Gastroesophageal sphincter (tissue), 4 donors: ENCODE data around the gene PDE10A. TPM values are rescaled to one million over a fixed set of nuclear protein-coding genes. Genes with fewer than 3 reads are reported as not detected.

ENCODE experiments used
- ATAC-seq: fragments of 150-250 bp; one replicate; pipeline ENCODE4 v1.9.1; 2016; ENCODE audit warnings: mild to moderate bottlenecking, moderate library complexity
- H3K27ac ChIP-seq, 4 donors: fragments of 200-600 bp; sonication (generic) in 3 of 4; 1 replicate in 3 of 4; 2 replicates in 1 of 4; pipeline ENCODE4 v1.5.1; 2016 to 2019
- H3K27me3 ChIP-seq: fragments of 200-600 bp; sonication (generic); one replicate; pipeline ENCODE4 v1.5.1; 2019
- H3K36me3 ChIP-seq, 2 donors: fragments of 200-600 bp; sonication (generic); one replicate each; pipeline ENCODE4 v1.5.1; 2019; ENCODE audit warnings: control low read depth in 1 of 2
- H3K4me1 ChIP-seq, 3 donors: fragments of 200-600 bp; sonication (generic); 1 replicate in 2 of 3; 2 replicates in 1 of 3; pipeline ENCODE4 v1.5.1; 2016 to 2019; ENCODE audit warnings: control low read depth in 2 of 3
- H3K4me3 ChIP-seq, 2 donors: fragments of 200-600 bp; sonication (generic); one replicate each; pipeline ENCODE4 v1.5.1; 2019; ENCODE audit warnings: mild to moderate bottlenecking in 1 of 2, moderate library complexity in 1 of 2
- H3K9me3 ChIP-seq, 3 donors: fragments of 200-600 bp; sonication (generic); one replicate each; pipeline ENCODE4 v1.5.1; 2017 to 2019; ENCODE audit warnings: control low read depth in 2 of 3
- CTCF ChIP-seq, 4 experiments: fragments of 200-600 bp in 2 of 4; fragments of 450-650 bp in 2 of 4; sonication (generic) in 1 of 4; IDR thresholded peaks; one replicate each; pipeline ENCODE4 v1.5.1; 2017 to 2019; ENCODE audit warnings: antibody characterized with exemption in 4 of 4, mild to moderate bottlenecking in 2 of 4, moderate library complexity in 2 of 4
- EP300 ChIP-seq: sonication (generic); formaldehyde crosslinking; IDR thresholded peaks from one replicate; pipeline ENCODE4 v1.6.1; 2017; ENCODE audit warnings: antibody characterized with exemption, mild to moderate bottlenecking
- POLR2A ChIP-seq, 2 donors: fragments of 450-650 bp; IDR thresholded peaks; one replicate each; pipeline ENCODE4 v1.6.1; 2017; ENCODE audit warnings: antibody characterized with exemption in 2 of 2, mild to moderate bottlenecking in 2 of 2, moderate library complexity in 1 of 2
- POLR2AphosphoS5 ChIP-seq: sonication (generic); formaldehyde crosslinking; IDR thresholded peaks from one replicate; pipeline ENCODE4 v1.6.1; 2017; ENCODE audit warnings: antibody characterized with exemption
- WGBS, 2 donors: methylation state at CpG; one replicate each; pipeline ENCODE4 v1.1.5; 2018; ENCODE audit warnings: low coverage in 1 of 2; 5-methylcytosine and 5-hydroxymethylcytosine counted together
- total RNA-seq, 4 donors: library from RNA; depleted of rRNA; stranded (reverse); fragments of >200 nt; gene quantifications; one replicate each; pipeline ENCODE4 v1.1.0, GENCODE V29; 2016

PDE10A gene
- total RNA-seq, 4 donors from 2014 or later: 2.5 to 12.1 (median 4.0) TPM

GRCh38 chr6:165439928-165440554, 223.0 kb downstream of the PDE10A start:
- Histone ChIP-seq H3K4me3 (no peak overlapping the region), H3K27ac (no peak overlapping the region), H3K36me3 (no peaks in the 10 kb centered on the region), H3K9me3 (no peaks in the 10 kb centered on the region), H3K4me1 (no peaks in the 10 kb centered on the region), H3K27me3 (no peaks in the 10 kb centered on the region)
- no peak for ATAC-seq
- no peak for TF ChIP-seq POLR2AphosphoS5
- TF ChIP-seq CTCF (IDR thresholded peaks at IDR 0.05): peak; percentile 8 to 46 (median 28)
- WGBS, 2 donors: 44 to 48% methylated on average over 4 of the region's 4 CpGs

GRCh38 chr6:165426892-165427291, 236.1 kb downstream of the PDE10A start:
- H3K36me3 ChIP-seq: no peaks in the 10 kb centered on the region
- 85 to 100% methylated on average over 2 of the region's 2 CpGs for WGBS, 2 donors
- H3K4me3 ChIP-seq: no peak overlapping the region
- ATAC-seq: no peak
- no peaks in the 10 kb centered on the region for H3K4me1 ChIP-seq
- H3K9me3 ChIP-seq: no peaks in the 10 kb centered on the region
- H3K27me3 ChIP-seq: no peaks in the 10 kb centered on the region
- TF ChIP-seq CTCF (IDR thresholded peaks at IDR 0.05): no peak
- no peak for TF ChIP-seq EP300
- TF ChIP-seq POLR2AphosphoS5: no peak
- H3K27ac ChIP-seq: no peak overlapping the region

GRCh38 chr6:165422192-165422591, 240.8 kb downstream of the PDE10A start:
- no peak for TF ChIP-seq POLR2A (IDR thresholded peaks at IDR 0.05)
- no peak for TF ChIP-seq CTCF (IDR thresholded peaks at IDR 0.05)
- TF ChIP-seq POLR2AphosphoS5: no peak
- TF ChIP-seq EP300: no peak
- Histone ChIP-seq H3K4me1 (no peaks in the 10 kb centered on the region), H3K9me3 (no peaks in the 10 kb centered on the region), H3K4me3 (no peak overlapping the region), H3K27ac (no peak overlapping the region), H3K27me3 (no peaks in the 10 kb centered on the region), H3K36me3 (no peaks in the 10 kb centered on the region)
- no peak for ATAC-seq
- 85 to 96% methylated on average over 11 of the region's 11 CpGs for WGBS, 2 donors

- Histone ChIP-seq H3K27ac (no peak overlapping the region), H3K4me1 (no peaks in the 10 kb centered on the region), H3K4me3 (no peak overlapping the region), H3K9me3 (no peaks in the 10 kb centered on the region), H3K36me3 (no peaks in the 10 kb centered on the region), H3K27me3 (no peaks in the 10 kb centered on the region)
- 81 to 88% methylated on average over 6 of the region's 6 CpGs for WGBS, 2 donors
- ATAC-seq: no peak
- TF ChIP-seq CTCF (IDR thresholded peaks at IDR 0.05) (no peak), EP300 (no peak), POLR2AphosphoS5 (no peak)
Observed at GRCh38 chr6:165417278-165417865, 245.7 kb downstream of the PDE10A start.

- WGBS, 2 donors: 30 to 37% methylated on average over 2 of the region's 2 CpGs
Observed at GRCh38 chr6:165404697-165405096, 258.3 kb downstream of the PDE10A start.

More at GRCh38 chr6:165404697-165405096, 258.3 kb downstream of the PDE10A start:
- Histone ChIP-seq H3K4me3 (no peak overlapping the region), H3K9me3 (no peaks in the 10 kb centered on the region), H3K27ac (no peak overlapping the region), H3K27me3 (no peaks in the 10 kb centered on the region), H3K36me3 (no peaks in the 10 kb centered on the region), H3K4me1 (no peaks in the 10 kb centered on the region)
- ATAC-seq: no peak
- TF ChIP-seq POLR2AphosphoS5 (no peak), CTCF (IDR thresholded peaks at IDR 0.05) (no peak), POLR2A (IDR thresholded peaks at IDR 0.05) (no peak), EP300 (no peak)
